AG09309 (cell line): ENCODE results near the gene RBMS3.

ENCODE experiments used
- DNase-seq: peaks from one replicate; pipeline ENCODE4 v3.0.0-alpha.2; 2010; ENCODE audit warnings: low read depth
- H3K4me3 ChIP-seq: 2 replicates; pipeline ENCODE4 v1.5.1; 2011; ENCODE audit warnings: mild to moderate bottlenecking, low read depth, low read length, moderate library complexity; ENCODE audit not compliant: control insufficient read depth
- TF ChIP-seq, protein P1 (sequence below): IDR thresholded peaks from 2 replicates; pipeline ENCODE4 v1.5.1; 2011; ENCODE audit warnings: mild to moderate bottlenecking, low read depth, low read length, inconsistent platforms; ENCODE audit not compliant: insufficient read depth, control insufficient read depth; ENCODE audit errors: missing control alignments

Gene RBMS3

DNA sequence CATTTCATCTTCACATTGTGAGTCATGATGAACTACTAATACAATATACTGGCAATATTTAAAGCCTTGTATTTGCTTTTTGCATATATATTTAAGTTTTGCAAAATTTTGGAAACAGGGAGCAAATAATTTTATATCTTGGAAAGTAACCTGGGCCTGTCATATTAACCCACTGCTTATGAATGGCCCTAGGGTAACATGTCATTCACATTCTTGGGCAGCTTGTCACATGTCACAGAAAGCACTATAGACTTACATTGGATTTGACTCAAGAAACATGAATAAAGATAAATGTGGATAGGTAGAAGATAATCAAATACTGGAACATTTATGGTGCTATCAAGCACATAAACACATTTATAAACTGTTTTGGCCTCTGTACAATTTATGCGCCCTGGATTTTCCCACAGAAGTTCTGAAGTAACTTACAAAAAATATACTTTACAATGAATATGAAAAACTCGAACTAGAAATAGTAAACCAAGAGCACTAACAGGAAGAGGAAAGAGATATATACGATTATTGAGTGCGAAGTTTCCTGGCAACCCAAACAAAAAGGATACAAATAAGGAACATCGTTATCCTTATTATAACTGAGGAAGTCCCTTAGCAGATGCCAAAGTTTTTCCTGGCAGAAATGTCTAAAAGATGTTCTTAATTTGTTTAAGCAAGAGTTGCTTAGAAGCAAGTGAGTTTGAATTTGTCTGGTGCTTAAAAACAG, 257.2 kb downstream of the RBMS3 start:
- H3K4me3 ChIP-seq = no peak overlapping the region
- no peak for DNase-seq
- TF ChIP-seq, protein P1, sequence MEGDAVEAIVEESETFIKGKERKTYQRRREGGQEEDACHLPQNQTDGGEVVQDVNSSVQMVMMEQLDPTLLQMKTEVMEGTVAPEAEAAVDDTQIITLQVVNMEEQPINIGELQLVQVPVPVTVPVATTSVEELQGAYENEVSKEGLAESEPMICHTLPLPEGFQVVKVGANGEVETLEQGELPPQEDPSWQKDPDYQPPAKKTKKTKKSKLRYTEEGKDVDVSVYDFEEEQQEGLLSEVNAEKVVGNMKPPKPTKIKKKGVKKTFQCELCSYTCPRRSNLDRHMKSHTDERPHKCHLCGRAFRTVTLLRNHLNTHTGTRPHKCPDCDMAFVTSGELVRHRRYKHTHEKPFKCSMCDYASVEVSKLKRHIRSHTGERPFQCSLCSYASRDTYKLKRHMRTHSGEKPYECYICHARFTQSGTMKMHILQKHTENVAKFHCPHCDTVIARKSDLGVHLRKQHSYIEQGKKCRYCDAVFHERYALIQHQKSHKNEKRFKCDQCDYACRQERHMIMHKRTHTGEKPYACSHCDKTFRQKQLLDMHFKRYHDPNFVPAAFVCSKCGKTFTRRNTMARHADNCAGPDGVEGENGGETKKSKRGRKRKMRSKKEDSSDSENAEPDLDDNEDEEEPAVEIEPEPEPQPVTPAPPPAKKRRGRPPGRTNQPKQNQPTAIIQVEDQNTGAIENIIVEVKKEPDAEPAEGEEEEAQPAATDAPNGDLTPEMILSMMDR = no peak

DNA sequence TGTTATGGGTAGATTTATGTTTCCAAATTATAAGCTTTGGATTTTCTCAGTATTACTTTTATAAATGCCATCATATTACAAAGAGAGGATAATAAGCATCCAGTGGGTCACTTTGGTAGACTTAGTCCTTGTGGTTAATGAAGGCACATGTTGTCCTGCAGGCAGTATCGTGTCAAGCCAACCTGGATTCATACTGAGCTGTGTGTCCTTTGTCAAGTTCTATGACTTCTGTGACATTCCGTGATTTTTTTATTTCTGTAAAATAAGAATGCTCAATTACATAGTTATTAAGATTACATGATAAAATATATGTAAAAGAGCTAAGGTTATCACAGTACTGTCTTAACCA, 257.7 kb downstream of the RBMS3 start:
- DNase-seq = no peak
- TF ChIP-seq, protein P1 = no peak
- H3K4me3 ChIP-seq = no peak overlapping the region

DNA sequence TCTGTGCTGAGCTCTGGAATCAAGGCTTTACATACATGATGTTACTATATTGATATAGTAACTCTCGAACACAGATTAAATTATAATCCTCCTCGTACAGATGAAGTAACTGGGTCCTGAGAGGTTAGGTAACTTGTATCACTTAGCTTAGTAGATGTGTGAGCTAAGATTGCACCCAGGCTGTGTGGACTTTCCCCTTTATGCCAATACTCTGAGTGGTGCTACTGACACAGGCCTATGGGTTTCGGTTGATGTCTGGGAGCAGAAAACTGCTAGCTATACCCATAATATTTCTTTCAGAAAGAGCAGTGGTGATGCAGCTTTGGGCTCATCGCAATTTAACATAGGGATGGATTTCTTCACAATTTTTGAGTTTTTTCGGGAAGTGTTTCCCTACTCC, 259.7 kb downstream of the RBMS3 start:
- TF ChIP-seq, protein P1 = no peak
- no peak overlapping the region for H3K4me3 ChIP-seq
- no peak for DNase-seq

DNA sequence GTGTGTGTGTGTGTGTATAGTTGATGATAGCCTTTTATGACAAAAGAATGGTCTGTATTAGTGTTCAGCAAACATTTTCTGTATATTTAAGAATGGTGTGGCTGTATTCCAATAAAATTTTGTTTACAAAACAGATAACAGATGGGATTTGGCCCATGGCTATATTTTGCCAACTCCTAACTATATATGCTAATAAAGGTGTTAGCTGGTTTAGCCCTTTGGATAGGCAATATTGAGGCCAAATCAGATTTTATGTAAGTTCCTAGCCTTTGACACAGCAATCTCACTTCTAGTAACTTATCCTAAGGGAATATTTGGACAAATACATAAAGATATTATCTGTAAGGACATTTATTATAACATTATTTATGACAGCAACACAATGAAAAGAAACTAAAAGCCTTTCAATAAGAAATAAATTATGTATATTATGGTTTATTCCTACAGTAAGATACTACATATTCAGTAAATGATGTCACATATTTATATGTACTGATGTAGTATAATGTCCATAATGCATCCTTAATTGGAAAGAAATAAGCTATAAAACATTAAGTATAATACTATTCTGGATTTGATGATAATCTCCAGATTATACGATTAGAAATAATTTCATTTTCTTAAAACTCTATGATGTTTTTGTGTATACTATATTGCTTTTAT, 264.0 kb downstream of the RBMS3 start:
- no peak overlapping the region for H3K4me3 ChIP-seq
- TF ChIP-seq, protein P1 = no peak
- DNase-seq = no peak

DNA sequence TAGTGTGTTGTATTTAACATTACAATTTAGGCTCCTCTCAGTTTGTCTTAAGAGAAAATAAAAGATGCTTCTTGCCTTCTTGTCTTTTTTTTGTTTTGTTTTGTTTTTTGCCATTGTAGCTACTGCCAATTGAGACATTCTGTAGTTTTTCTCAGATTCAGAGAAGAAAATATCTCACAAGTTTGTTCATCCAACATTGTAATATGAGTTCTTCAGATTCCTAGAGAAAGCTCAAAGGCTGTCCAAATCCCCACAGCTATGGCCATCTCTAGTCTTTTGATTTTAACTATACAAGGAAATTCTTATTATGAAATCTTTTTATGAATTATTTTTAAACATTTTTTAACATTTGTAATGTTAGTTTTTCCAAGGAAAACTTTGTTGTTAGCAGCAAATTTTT, 264.7 kb downstream of the RBMS3 start:
- TF ChIP-seq, protein P1 = no peak
- no peak overlapping the region for H3K4me3 ChIP-seq
- DNase-seq = no peak

DNA sequence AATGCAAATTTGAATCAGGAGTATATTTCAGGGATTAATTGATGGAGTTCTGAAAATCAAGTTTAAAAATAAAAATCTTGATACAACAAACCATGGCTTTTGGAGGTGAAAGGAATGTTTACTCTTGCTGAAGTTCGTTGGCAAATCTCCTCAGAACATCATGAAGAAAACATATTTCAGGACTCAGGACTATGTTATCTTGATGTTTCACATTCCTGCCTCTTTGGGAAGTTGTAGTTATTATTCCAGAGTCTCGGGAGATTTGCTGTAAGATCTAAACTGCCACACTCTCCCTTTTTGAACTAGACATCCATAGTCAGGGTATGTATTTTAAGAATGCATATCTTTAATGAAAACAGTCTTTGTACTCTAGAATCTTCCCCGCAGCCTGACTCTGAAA, 271.2 kb downstream of the RBMS3 start:
- H3K4me3 ChIP-seq = no peak overlapping the region
- DNase-seq = no peak
- TF ChIP-seq, protein P1 = no peak

DNA sequence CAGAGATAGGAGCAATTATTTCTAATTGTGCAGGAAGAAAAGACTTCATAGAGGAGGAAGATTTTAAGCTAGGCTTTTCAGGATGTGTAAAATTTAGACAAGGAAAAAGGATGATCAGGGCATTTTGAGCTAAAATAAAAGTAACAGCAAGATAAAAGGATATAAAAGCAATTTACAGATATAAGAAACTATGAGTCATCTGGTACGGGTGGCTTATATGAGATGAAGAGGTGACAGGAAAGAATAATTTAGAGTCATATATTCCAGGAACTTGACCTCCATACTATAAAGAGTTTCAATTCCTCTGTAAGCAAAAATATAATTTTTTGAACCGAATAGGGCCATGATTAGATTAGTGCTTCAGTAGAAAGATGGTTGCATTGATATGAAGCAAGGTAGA, 273.7 kb downstream of the RBMS3 start:
- TF ChIP-seq, protein P1 = no peak
- DNase-seq = no peak
- H3K4me3 ChIP-seq = no peak overlapping the region
